ENCODE measurements around the gene DLEC1. TPM values are rescaled to one million over a fixed set of nuclear protein-coding genes. Genes with fewer than 3 reads are reported as not detected.

Gene DLEC1
- total and polyA plus RNA-seq, 2 of the 4 experiments (the other 2 are of a cell fraction): 0.03 TPM; not detected in 1

GRCh38 chr3:38121832-38122461 lies 82.9 kb downstream of the DLEC1 start:
- CTCF ChIA-PET: no interaction called here
- in situ Hi-C loops (cut with MboI; ENCODE audit: low sequenced_read_pairs): loop anchor here (10.0 kb wide), 1 partner anchor 223 kb away; the partner anchor contains the start of gene XYLB
- BruUV-seq (replicated peaks): no TSS peak

More at GRCh38 chr3:38121832-38122461, 82.9 kb downstream of the DLEC1 start:
- Histone ChIP-seq H3K27ac (ENCODE audit: insufficient read depth, low read length) (no peak overlapping the region), H2AK5ac (ENCODE audit: low read depth, low read length) (no peak overlapping the region), H2AFZ (replicated peaks; ENCODE audit: low read length, poor library complexity) (peak overlapping the region; percentile 21), H3K14ac (replicated peaks; ENCODE audit: low read depth, low read length) (no peak overlapping the region), H3K9ac (ENCODE audit: low read depth, low read length) (no peak overlapping the region), H4K20me1 (ENCODE audit: insufficient read depth, low read length) (no peaks in the 10 kb centered on the region), H3K9me1 (ENCODE audit: insufficient read depth, low read length) (0 out of 2 replicates have a peak, but pooled peaks cover 3% of the 10 kb centered on the region), H3K9me3 (ENCODE audit: control insufficient read depth, insufficient read depth, low read length) (no peaks in the 10 kb centered on the region), H3K4me3 (ENCODE audit: insufficient read depth, low read depth, low read length) (no peak overlapping the region), H4K91ac (ENCODE audit: insufficient read depth, low read depth, low read length) (no peak overlapping the region), H4K5ac (ENCODE audit: low read depth, low read length) (no peak overlapping the region), H3K4me1 (ENCODE audit: control insufficient read depth, insufficient read depth, low read length) (no peaks in the 10 kb centered on the region), H2BK20ac (ENCODE audit: low read depth, low read length) (no peak overlapping the region), H2AK9ac (replicated peaks; ENCODE audit: low read depth, low read length, poor library complexity) (no peak overlapping the region), H3K4ac (ENCODE audit: low read depth, low read length) (no peak overlapping the region), H3K79me1 (ENCODE audit: low read depth in 1 of 2, low read length in 2 of 2) (no peaks in the 10 kb centered on the region), H3K36me3 (ENCODE audit: control insufficient read depth, insufficient read depth, low read length) (peaks cover 40% of the 10 kb centered on the region), H3K23ac (ENCODE audit: low read depth, low read length) (no peak overlapping the region), H3K56ac (ENCODE audit: extremely low read depth, insufficient read depth, low read length) (no peak overlapping the region), H4K8ac (ENCODE audit: low read depth in 2 of 2, low read length in 2 of 2) (no peak overlapping the region), H2BK120ac (ENCODE audit: low read depth, low read length) (no peak overlapping the region), H2BK5ac (ENCODE audit: low read depth, low read length, poor library complexity, severe bottlenecking) (no peak overlapping the region), H3K4me2 (ENCODE audit: low read depth, low read length) (no peak overlapping the region), H2BK15ac (ENCODE audit: low read depth, low read length) (no peak overlapping the region), H3K27me3 (ENCODE audit: control insufficient read depth, insufficient read depth, low read length) (no peaks in the 10 kb centered on the region), H3K18ac (ENCODE audit: low read depth, low read length) (no peak overlapping the region)
- intact Hi-C loops (cut with micrococcal nuclease): no loop called here
- POLR2A ChIA-PET (ENCODE audit: unreplicated experiment): no interaction called here
- TF ChIP-seq RFX5 (IDR thresholded peaks at IDR 0.05; ENCODE audit: low read depth, low read length) (no peak), RCOR1 (IDR thresholded peaks at IDR 0.05; ENCODE audit: insufficient replicate concordance, low read length) (no peak), USF2 (IDR thresholded peaks at IDR 0.05; ENCODE audit: low read depth, low read length) (no peak), NFE2L2 (IDR thresholded peaks at IDR 0.05; ENCODE audit: low read depth, low read length) (no peak), BHLHE40 (IDR thresholded peaks at IDR 0.05; ENCODE audit: low read depth, low read length) (no peak), CHD1 (IDR thresholded peaks at IDR 0.05; ENCODE audit: low read depth, low read length) (no peak), MAFK (IDR thresholded peaks at IDR 0.05; ENCODE audit: low read depth, low read length) (no peak), POLR2A (IDR thresholded peaks at IDR 0.05; ENCODE audit: low read depth, low read length) (no peak), CEBPB (IDR thresholded peaks at IDR 0.05; ENCODE audit: low read depth, low read length) (no peak), RAD21 (IDR thresholded peaks at IDR 0.05; ENCODE audit: low read length) (no peak), MAZ (IDR thresholded peaks at IDR 0.05; ENCODE audit: borderline replicate concordance, low read depth, low read length) (no peak), FOS (IDR thresholded peaks at IDR 0.05; ENCODE audit: low read depth, low read length) (no peak), SMC3 (IDR thresholded peaks at IDR 0.05; ENCODE audit: low read depth, low read length) (no peak), MXI1 (IDR thresholded peaks at IDR 0.05; ENCODE audit: borderline replicate concordance, low read depth, low read length) (no peak)
- TF ChIP-seq, protein P1, sequence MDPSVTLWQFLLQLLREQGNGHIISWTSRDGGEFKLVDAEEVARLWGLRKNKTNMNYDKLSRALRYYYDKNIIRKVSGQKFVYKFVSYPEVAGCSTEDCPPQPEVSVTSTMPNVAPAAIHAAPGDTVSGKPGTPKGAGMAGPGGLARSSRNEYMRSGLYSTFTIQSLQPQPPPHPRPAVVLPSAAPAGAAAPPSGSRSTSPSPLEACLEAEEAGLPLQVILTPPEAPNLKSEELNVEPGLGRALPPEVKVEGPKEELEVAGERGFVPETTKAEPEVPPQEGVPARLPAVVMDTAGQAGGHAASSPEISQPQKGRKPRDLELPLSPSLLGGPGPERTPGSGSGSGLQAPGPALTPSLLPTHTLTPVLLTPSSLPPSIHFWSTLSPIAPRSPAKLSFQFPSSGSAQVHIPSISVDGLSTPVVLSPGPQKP (IDR thresholded peaks at IDR 0.05; ENCODE audit: borderline replicate concordance, low read depth, low read length): no peak
- TF ChIP-seq, protein P2, sequence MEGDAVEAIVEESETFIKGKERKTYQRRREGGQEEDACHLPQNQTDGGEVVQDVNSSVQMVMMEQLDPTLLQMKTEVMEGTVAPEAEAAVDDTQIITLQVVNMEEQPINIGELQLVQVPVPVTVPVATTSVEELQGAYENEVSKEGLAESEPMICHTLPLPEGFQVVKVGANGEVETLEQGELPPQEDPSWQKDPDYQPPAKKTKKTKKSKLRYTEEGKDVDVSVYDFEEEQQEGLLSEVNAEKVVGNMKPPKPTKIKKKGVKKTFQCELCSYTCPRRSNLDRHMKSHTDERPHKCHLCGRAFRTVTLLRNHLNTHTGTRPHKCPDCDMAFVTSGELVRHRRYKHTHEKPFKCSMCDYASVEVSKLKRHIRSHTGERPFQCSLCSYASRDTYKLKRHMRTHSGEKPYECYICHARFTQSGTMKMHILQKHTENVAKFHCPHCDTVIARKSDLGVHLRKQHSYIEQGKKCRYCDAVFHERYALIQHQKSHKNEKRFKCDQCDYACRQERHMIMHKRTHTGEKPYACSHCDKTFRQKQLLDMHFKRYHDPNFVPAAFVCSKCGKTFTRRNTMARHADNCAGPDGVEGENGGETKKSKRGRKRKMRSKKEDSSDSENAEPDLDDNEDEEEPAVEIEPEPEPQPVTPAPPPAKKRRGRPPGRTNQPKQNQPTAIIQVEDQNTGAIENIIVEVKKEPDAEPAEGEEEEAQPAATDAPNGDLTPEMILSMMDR (conservative IDR thresholded peaks at IDR 0.05; ENCODE audit: low read depth, low read length): no peak
- 100% methylated on average over 3 of the region's 13 CpGs; no CpG with 5 or more reads in 1 of the 2 experiments for WGBS, 2 experiments (ENCODE audit: extremely low coverage in 2 of 2, insufficient read length in 1 of 2)
- dilution Hi-C loops (cut with HindIII; ENCODE audit: low sequenced_read_pairs, unreplicated experiment): no loop called here
- DNase-seq: no peak
- no peak for ATAC-seq (ENCODE audit: low read depth)
